Ishikawa (cell line): ENCODE data around the gene MLC1.

ENCODE experiments used
- CREB1 ChIP-seq: IDR thresholded peaks from 2 replicates; pipeline ENCODE4 v1.6.1; 2012; ENCODE audit warnings: low read depth
- EP300 ChIP-seq: IDR thresholded peaks from 2 replicates; pipeline ENCODE4 v1.6.1; 2012; ENCODE audit warnings: borderline replicate concordance
- NFIC ChIP-seq: IDR thresholded peaks from 2 replicates; pipeline ENCODE4 v1.6.1; 2012
- RAD21 ChIP-seq: IDR thresholded peaks from 2 replicates; pipeline ENCODE4 v1.6.1; 2012; ENCODE audit warnings: low read depth
- YY1 ChIP-seq: IDR thresholded peaks from 2 replicates; pipeline ENCODE4 v1.6.1; 2012; ENCODE audit warnings: low read depth
- TF ChIP-seq, protein P1 (sequence below): IDR thresholded peaks from 2 replicates; pipeline ENCODE4 v1.6.1; 2012; ENCODE audit warnings: low read depth, mild to moderate bottlenecking

- TF ChIP-seq YY1 (no peak), EP300 (no peak), NFIC (no peak), RAD21 (no peak), CREB1 (no peak)
- TF ChIP-seq, protein P1, sequence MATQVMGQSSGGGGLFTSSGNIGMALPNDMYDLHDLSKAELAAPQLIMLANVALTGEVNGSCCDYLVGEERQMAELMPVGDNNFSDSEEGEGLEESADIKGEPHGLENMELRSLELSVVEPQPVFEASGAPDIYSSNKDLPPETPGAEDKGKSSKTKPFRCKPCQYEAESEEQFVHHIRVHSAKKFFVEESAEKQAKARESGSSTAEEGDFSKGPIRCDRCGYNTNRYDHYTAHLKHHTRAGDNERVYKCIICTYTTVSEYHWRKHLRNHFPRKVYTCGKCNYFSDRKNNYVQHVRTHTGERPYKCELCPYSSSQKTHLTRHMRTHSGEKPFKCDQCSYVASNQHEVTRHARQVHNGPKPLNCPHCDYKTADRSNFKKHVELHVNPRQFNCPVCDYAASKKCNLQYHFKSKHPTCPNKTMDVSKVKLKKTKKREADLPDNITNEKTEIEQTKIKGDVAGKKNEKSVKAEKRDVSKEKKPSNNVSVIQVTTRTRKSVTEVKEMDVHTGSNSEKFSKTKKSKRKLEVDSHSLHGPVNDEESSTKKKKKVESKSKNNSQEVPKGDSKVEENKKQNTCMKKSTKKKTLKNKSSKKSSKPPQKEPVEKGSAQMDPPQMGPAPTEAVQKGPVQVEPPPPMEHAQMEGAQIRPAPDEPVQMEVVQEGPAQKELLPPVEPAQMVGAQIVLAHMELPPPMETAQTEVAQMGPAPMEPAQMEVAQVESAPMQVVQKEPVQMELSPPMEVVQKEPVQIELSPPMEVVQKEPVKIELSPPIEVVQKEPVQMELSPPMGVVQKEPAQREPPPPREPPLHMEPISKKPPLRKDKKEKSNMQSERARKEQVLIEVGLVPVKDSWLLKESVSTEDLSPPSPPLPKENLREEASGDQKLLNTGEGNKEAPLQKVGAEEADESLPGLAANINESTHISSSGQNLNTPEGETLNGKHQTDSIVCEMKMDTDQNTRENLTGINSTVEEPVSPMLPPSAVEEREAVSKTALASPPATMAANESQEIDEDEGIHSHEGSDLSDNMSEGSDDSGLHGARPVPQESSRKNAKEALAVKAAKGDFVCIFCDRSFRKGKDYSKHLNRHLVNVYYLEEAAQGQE, result no peak
Measured at GRCh38 chr22:50119169-50119767, 34.0 kb upstream of the MLC1 start.
